Thyroid gland (tissue), 4 donors: ENCODE measurements around the gene PARD3B.

Experiments
- CTCF ChIP-seq, 6 experiments: fragments of 200-600 bp in 3 of 6; fragments of 450-650 bp in 3 of 6; sonication (generic) in 3 of 6; IDR thresholded peaks; one replicate each; pipeline ENCODE4 v1.5.1; 2016 to 2019; ENCODE audit warnings: antibody characterized with exemption in 6 of 6, mild to moderate bottlenecking in 2 of 6, inconsistent platforms in 1 of 6, moderate library complexity in 1 of 6
- POLR2A ChIP-seq, 2 donors: fragments of 450-650 bp; IDR thresholded peaks; one replicate each; pipeline ENCODE4 v1.6.1; 2017; ENCODE audit warnings: antibody characterized with exemption in 2 of 2, mild to moderate bottlenecking in 2 of 2, moderate library complexity in 1 of 2

DNA sequence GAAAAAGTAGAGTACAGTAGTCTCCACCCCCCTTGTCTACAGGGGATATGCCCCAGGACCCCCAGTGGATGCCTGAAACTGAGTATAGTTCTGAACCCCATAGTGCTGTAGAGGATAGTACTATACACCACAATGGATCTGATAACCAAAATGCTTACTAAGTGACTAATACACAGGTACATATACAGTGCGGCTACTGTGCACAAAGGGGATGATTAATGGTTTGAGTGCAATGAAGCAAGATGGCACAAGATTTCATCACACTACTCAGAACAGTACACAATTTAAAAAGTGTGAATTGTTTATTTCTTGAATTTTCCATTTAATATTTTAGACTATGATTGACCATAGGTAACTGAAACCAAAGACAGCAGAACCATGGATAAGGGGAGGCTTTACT lies 690.2 kb downstream of the PARD3B start:
- TF ChIP-seq CTCF (IDR thresholded peaks at IDR 0.05) (no peak), POLR2A (IDR thresholded peaks at IDR 0.05) (no peak)
